ENCODE measurements around the gene LRG1.

LRG1 gene

DNA sequence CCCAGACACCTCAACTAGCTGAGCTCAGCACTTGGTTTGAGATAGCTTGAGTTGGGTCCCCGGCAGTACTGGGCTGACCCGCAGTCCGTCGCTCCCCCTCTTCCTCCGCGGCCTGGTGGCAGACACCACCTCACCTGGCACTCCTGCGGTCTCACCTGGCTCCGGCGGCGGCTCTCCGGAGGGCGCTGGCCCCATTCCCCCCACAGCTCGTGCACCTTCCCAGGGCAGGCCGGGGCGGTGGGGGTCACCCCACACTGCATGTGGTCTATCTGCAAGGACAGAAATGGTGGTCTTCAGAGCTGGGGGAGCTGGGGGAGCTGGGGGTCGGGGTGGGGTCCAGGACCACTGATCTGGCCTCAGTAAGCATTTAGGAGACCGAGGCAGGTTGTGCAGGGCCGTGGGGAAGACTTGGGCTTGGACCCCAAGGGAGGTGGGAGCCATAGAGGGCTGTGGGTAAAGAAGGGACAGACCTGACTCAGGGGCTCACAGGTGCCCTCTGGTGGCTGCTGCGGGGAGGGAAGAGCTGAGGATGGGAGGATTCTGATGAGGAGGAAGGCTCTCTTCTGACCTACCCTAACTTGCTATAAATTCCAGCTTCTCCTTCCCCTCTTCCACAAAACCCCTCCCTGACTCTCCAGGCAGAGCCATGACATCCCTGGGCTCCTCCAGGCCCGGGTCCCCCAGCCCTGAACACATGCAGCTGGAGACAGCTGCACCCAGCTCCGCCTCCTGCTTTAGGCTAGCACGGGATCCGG, 14.9 kb downstream of the LRG1 start:
- peak in 1 of 2 experiments; percentile 25 for DNase-seq

DNA sequence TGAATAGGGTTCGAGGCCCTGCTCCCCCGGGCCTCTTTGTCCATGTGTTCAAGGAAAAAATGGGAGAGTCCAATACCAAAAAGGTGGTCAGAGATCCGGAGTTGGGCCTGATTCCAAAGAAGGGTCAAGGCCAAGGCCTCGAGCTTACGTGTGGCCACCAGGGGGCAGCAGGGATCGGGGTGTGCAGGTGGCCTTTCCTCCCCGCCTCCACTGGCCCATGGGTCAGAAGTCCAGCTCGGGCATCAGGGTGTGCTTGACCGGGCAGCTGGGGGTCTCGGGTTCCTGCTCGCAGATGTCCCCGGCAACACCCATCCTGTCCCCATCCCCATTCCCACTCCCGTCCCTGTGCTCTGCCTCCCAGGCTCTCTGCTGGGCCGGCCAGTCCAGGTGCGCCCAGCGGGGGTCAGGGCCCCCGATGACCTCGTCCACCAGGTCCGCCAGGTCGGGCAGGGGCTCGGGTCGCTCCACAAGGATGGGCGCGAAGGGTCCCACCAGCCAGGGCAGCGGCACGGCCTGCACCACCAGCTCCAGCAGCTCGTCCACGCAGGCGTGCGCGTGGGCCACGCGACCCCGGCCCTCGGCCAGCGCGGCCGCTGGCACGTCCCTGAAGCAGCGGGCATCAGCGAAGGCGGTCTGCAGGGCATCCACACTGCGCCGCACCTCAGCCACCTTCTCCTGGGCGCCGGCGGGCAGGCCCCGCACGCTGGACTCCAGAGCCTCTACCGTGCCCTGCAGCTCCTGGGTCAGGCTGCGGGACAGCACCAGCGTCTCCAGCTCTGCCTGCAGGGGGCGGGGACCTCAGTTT, 16.3 kb downstream of the LRG1 start:
- DNase-seq = peak in 1 of 2 experiments; percentile 24

DNA sequence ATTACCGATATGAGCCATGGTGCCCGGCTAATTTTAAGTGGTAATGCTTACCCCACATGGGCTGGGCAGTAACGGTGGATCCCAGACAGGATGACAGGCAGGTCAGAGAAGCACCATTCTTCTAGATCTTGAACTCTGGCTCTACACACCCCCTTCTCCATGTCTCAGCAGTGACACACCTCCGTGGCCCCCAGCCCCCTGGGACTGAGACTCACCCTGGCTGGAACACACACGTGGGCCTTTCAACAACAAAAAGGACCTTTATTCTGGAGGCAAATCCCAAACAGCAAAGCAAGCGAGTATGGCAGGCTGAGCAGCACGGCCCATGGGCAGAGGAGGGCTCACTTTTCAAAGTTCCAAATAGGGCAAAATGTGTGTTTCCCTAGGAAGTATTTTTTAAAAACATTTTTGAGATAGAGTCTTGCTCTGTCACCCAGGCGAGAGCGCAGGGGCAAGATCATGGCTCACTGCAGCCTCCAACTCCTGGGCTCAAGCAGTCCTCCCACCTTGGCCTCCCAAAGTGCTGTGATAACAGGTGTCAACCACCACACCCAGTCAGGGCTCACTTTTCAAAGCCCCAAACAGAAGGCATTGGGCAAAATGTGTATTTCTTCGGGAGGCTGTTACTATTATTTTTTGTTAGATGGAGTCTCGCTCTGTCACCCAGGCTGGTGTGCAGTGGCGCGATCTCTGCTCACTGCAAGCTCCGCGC, 17.4 kb downstream of the LRG1 start:
- DNase-seq = no peak

DNA sequence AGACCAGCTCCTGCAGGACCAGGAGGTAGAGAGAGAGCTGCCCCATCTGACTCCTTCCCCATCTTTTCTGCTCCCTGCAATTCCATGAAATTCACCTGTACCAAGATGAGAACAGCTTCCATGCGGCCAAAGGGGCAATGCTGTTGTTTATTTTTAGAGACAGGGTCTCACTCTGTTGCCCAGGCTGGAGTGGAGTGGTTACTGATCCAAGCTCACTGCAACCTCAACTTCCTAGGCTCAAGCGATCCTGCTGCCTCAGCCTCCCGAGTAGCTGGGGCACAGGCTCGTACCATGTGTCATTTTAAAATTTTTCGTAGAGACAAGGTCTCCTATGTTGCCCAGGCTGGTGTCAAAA, 18.0 kb downstream of the LRG1 start:
- DNase-seq = no peak

DNA sequence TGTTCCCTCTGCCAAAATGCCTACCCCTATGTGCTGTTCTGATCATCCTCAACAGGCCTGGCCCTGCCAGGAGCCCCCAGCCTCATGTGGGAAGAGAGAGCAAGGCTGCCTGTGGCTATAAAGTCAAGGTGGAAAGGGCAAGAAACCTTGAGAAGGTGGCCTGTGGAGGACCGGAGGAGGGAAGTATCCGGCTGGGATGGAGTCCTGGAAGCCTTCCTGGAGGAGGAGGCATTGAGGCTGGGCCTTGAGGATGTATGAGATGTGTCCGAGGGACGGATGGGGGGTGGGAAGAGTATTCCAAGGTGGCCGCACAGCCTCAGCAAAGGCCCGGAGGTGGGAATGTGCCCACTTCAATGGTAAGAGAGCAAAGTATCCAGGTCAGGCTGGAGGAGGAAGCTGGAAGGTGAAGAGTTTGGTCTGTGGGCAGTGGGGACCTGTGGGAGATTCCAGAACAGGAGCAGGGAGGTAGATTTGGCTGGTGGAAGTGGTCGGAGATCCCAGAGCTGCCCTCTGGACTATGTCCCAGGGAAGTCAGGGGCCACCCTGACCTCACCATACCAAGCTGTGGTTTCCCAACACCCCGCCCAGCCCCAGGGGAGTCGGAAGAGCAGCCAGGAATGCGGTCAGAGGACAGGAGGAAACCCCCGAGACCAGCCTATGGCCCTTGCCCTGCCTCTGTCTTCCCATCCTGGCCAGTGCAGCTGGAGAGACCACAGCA, 18.5 kb downstream of the LRG1 start:
- no peak for DNase-seq

DNA sequence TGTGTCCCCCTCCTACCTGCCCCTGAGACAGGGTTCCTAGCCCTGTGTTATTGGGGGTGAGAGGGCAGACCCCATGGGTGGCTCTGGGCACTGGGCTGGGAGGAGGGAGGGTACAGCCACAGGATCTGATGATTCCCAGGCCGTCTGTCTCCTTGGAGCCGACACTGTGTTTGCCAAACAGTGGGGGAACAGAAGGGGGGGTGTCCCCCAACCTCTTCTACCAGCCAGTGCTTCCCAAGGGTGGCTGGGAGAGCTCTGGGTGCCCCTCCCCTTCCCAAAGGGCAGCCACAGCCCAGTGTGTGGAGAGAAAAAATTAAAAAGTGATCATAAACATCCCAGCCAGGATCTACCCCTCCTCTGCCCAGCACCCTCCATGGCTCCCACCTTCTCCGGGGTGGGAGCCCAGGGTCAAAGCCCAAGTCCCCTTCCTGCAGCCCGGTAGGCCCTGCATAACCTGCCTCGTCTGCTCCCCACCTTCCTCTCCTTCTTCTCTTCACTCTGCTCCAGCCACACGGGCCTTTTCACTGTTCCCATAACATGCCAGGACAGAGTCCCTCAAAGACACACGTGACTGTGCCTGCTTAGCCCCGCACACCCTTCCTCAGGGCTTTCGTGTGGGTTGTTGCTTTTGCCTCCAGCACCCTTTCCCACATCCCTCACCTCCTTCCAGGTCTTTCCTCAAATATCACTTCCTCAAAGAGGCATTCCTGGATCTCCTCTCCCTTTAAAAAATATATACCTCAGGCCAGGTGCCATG, 20.1 kb downstream of the LRG1 start:
- no peak for DNase-seq

DNA sequence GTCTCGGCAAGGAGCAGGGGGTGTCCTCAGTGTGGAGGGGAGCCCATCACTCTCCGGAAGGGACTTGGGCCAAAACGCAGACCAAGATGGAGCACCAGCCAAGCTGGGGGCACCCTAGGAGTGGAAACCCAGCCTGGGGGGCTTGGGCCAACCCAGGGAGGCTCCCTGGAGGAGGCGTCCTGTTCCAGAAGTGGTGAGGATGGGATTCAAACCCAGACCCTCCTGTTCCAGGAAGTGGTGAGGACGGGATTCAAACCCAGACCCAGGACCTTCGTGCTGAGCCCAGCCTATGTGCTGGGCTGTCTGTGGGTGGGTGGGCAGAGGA, 20.7 kb downstream of the LRG1 start:
- DNase-seq = no peak

DNA sequence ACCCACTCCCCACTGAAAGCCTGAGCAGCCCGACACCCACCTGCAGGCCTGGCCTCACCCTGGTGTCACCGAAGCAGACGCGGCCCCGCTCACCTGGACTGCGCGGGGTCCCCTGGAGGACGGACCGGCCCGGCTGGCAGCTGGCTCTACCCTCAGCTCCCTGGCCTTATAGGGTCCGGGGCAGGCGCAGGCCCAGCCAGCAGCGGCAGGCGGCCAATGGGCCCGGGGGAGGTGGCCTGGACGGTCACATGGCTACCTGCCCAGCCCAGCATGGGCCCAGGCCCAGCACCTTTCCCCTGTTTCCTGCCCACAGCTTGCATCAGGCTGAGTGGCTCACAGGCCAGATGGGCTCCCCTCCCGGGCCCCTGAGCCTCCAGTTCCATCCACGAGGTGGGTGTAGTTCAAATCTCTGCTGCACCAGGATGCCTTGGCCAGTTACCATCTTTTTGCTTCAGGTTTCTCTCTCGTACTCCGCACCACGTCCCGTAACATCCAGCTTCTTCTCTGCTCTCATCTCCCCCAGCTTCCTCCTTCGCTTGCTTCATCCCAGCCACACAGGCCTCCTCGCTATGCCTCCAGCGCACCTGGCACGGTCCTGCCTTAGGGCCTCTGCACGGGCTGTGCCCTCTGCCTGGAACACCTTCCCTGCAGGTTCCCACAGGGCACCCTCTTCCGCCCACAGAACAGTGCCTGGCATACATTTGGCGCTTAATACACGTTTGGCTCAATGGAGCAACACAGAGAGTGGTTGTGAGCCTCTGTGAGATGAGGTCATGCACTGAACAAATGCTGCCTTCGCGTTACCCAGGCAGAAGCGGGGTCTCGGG, 21.3 kb downstream of the LRG1 start, which contains the start of gene PLIN4:
Gene PLIN4 (minus strand): TSS at position 142 of the 827 bp plus-strand sequence. CDS start 214 bp downstream, outside the sequence.
- DNase-seq = no peak

DNA sequence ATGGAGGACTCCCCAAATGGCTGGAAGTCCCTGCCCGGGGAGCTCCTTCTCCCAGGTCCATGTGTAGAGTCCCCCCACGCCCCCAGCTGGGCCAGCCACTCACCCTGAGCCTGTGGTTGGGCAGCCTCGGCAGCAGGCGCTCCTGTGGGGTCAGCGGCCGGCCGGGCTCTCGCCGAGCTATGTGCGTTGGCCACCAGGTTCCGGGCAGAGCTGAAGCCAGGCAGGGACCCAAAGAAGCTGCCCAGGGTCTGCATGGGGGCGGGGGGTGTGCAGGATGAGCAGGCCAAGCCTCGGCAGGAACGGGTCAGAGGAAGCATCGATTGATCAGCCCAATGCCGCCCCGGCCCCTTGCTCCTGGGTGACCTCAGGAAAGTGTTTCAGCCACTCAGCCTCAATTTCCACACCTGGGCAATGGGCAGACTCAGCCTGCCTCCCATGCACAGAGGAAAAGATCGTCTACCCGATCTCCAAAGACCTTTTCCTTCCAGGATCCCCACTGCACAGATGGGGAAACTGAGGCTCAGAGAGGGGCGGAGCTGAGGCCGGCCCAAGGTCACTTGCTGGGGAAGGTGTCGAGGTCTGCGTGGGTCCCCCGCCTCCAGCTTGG, 22.3 kb downstream of the LRG1 start:
- DNase-seq = no peak

DNA sequence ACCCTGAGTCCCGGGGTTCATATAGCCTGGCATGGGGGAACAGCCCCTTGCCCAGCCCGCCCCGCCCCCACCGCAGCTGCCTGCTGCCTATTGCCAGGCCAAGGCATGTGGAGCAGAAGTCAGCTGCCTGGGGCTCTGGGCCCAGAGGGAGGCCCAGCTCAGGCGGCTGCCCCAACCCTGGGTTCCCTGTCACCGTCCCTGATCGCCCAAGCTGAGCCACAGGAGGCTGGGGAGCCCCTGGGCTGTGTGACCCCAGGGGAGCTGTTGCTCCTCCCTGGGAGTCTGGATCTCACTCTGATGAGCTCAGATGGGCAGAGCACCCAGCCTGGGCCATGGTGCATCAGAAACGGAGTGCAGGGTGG, 22.9 kb downstream of the LRG1 start:
- DNase-seq = no peak

DNA sequence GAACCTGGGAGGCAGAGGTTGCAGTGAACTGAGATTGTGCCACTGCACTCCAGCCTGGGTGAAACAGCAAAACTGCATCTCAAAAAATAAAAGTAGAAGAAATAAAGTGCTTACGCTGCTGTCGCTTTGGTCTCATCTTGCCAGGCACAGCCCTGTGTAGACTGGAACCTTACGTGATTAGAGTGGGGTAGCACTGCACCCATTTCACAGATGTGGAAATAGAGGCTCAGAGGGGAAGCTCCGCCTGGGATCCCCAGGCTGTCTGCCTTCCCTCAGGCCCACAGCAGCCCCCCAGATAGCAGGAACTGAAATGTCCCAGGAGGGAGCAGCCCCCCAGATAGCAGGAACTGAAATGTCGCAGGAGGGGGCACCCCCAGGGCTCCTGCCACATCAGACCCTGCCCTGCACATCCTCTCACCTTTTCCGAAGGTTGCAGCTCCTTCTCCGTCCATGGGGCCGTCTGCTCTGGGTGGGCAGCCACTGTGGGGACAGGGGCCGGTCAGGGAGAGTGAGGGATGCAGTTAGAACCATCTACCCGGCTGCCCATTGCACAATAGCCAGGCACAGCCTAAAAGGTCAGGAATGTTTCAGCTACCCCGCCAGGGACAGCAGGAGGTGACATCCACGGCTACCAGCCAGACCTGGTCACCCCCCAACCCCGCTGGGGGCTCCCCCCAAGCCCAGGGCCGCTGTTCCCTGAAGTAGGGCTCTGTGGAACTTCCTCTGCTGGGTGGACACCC, 23.5 kb downstream of the LRG1 start:
- DNase-seq = no peak

DNA sequence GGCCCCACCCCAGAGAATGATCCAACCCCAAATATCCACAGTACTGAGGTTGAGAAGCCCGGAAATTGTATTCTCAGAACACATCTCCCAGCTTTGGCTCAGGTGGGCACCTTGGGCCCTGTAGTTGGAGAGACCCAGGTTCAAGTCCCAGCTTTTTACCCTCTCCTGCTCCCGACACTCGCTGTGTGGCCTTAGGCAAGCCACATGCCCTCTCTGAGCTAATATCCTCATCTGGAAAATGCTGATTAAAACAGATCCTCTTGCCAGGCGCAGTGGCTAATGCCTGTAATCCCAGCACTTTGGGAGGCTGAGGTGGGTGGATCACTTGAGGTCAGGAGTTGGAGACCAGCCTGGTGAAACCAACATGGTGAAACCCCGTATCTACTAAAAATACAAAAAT, 24.1 kb downstream of the LRG1 start:
- no peak for DNase-seq

DNA sequence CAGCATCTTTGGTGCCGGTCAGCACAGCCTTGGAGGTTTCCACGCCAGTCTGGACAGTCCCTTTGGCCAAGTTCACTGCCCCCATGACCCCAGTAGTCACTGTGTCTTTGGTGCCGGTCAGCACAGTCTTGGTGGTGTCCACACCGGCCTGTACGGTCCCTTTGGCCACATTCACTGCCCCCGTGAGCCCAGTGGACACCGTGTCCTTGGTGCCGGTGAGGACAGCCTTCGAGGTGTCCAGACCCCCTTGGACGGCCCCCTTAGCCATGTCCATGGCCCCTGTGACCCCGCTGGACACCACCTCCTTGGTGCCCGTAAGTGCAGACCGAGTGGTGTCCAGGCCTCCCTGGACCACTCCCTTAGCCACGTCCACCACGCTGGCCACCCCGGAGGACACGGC, 26.6 kb downstream of the LRG1 start:
- DNase-seq = no peak

DNA sequence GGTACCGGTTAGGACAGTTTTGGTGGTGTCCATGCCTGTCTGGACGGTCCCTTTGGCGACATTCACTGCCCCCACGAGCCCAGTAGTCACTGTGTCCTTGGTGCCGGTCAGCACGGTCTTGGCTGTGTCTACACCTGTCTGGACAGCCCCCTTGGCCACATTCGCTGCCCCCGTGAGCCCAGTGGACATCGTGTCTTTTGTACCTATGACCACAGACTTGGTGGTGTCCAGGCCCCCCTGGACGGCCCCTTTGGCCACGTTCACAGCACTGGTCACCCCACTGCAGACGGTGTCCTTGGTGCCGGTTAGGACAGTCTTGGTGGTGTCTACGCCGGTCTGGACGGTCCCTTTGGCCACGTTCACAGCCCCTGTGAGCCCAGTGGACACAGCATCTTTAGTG, 27.8 kb downstream of the LRG1 start:
- DNase-seq = no peak

DNA sequence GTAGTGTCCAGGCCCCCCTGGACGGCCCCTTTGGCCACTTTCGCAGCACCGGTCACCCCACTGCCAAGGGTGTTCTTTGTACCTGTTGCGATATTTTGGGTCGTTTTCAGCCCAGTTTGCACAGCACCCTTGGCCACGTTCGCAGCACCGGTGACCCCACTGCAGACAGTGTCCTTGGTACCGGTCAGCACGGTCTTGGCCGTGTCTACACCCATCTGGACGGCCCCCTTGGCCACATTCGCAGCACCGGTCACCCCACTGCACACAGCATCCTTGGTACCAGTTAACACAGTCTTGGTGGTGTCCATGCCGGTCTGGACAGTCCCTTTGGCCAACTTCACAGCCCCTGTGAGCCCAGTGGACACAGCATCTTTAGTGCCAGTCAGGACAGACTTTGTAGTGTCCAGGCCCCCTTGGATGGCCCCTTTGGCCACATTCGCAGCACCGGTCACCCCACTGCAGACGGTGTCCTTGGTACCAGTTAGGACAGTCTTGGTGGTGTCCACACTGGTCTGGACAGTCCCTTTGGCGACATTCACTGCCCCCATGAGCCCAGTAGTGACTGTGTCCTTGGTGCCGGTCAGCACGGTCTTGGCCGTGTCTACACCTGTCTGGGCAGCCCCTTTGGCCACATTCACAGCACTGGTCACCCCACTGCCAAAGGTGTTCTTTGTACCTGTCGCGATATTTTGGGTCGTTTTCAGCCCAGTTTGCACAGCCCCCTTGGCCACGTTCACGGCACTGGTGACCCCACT, 28.4 kb downstream of the LRG1 start:
- no peak for DNase-seq

DNA sequence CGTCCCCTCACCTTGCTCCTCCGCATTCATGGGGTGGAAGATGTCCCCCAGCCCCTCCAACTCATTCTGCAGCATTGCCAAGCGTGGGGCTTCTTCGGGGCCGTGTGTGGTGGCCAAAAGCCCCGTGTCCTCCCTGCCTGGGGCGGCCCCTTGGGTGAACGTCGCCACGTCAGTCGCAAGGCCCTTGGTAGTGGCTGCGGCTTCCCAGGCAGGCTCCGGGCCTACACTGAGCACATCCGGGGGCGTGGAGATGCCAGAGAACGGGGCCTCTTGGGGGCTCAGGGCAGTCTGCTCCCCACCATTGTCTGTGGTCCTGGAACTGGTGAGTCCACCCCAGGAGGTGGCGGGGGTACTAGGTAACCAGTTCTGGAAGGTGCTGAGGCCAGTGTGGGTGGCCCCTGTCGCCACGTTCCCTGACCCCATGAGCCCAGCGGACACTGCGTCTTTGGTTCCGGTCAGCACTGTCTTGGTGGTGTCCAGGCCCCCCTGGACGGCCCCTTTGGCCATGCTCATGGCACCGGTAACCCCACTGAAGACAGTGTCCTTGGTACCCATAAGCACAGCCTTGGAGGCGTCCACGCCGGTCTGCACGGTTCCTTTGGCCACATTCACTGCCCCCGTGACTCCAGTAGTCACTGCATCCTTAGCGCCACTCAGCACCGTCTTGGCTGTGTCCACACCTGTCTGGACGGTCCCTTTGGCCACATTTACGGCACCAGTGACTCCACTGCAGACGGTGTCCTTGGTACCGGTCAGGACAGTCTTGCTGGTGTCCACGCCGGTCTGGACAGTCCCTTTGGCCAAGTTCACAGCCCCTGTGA, 29.2 kb downstream of the LRG1 start:
- no peak for DNase-seq

DNA sequence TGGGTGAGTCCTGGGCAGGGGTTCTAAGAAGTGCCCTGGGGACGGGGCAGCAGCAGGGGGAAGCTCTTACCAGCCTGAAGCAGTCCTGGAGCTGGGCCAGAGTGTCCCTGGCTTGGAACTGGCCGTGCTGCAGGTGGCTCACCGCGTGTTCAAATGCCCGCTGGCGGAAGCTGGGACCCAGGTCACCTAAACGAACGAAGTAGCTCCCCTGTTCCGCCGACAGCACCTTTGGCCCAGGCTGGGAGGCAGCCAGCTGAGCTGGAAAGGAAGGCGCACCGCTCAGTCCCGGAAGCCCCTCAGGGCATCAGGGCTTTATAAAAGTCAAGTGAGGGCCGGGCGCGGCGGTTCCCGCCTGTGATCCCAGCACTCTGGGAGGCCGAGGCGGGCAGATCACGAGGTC, 31.1 kb downstream of the LRG1 start:
- no peak for DNase-seq

DNA sequence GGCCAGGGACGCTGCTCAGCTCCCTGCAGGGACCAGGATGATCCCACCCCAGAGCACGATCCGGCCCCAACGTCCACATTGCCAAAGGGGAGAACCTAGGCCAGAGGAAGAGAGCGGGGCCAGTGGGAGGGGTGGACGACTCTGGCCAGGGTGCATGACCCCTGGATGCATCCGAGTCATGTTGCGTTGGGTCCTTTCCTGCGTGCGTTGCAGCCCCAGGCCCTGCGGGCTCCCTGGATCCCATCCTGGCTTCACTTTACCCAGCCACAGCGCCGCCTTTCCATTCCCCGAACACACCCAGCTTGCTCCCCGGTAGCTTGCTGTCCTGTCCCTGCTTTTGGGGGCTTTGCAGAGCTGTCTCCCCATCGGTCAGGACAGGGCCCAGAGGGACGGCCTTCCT, 32.0 kb downstream of the LRG1 start:
- DNase-seq = no peak

DNA sequence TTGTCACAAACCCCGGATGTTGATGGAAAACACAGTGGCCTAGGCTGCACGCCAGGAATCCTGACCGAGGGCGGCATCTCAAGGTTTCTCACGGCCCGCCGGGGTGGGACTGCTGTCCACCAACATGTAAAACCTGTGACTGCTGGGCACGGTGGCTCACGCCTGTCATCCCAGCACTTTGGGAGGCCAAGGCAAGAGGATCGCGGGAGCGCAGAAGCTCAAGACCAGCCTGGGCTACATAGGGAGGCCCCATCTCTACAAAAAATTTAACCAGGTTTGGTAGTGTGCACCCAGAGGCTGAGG, 32.7 kb downstream of the LRG1 start:
- no peak for DNase-seq
